Femur (tissue), 1 donor: ENCODE data around the gene PPP1R1C.
"Not testable (repeated sequence)": the region's sequence is repeated elsewhere in the genome, so short reads cannot be mapped to it uniquely, and the experiment has no call there.

ENCODE experiments used
- DNase-seq: peaks from one replicate; pipeline ENCODE4 v3.0.0-alpha.2; 2017

The PPP1R1C gene

DNA sequence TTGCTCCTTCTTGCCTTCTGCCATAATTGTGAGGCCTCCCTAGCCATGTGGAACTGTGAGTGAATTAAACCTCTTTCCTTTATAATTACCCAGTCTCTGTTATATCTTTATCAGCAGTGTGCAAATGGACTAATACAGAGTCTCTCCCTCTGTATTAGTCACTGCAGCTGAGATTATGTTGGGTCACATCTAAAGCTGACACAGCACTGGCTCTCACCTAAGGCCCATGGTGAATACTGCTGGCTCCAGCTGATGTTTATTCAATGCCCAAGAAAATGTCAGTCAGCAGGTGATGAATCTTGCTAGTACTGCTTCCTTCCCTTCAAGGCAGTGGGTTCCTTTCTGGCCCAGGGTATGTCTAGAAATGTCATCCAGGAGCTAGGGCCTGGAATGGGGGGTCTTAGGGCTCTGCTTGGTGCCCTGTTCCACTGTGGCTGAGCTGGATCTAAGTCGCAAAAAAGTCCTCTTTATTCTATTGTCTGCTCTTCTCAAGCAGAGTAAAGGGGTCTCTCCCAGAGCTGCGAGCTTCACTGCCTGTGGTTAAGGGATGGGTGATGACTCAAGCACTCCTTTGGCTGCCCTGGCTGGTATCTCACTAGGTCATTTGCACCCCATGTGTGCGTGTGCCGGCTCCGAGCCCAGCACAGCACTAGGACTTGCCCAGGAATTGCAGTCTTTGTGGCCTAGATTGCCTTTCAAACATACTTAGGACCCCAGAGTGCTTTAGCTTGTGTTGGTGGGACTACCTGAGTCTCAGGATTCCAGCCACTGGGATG is 29.9 kb downstream of the PPP1R1C start:
- DNase-seq, result no peak

DNA sequence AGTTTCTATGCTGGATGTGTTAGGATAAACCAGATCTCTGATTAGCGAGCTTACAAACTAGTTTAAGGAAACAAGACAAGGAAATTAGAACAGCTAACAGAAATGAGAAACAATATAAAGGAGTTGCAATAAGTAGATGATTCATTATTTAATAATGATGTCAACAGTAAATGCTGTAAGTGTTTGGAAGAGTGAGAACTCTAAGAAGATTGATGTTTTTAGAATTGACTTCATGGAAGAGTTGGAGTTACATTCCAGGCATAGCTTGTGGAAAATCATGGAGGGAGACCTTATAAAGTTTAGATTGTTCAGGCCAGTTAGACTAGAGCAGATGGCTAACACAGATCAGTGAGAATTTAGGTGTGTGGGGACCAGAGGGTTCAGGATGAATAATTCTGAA is 32.6 kb downstream of the PPP1R1C start:
- DNase-seq, result no peak

DNA sequence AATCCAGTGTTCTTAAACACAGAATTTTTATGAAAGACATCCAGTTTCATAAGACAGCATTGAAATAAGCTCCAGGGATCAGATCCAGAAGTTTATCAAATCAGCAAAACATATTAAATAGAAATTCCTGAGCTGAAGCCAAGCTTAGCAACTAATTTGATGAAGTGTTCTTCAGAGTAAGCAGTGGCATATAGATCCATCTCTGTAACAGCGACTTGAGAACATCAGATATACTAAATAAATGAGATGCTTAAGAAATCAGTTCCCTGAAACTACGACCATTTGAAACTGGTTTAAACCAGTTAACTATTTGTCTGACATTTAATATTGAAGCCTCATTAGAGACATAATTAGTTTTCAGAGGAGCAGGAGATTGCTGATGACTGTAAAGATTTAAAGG is 34.1 kb downstream of the PPP1R1C start:
- no peak for DNase-seq

DNA sequence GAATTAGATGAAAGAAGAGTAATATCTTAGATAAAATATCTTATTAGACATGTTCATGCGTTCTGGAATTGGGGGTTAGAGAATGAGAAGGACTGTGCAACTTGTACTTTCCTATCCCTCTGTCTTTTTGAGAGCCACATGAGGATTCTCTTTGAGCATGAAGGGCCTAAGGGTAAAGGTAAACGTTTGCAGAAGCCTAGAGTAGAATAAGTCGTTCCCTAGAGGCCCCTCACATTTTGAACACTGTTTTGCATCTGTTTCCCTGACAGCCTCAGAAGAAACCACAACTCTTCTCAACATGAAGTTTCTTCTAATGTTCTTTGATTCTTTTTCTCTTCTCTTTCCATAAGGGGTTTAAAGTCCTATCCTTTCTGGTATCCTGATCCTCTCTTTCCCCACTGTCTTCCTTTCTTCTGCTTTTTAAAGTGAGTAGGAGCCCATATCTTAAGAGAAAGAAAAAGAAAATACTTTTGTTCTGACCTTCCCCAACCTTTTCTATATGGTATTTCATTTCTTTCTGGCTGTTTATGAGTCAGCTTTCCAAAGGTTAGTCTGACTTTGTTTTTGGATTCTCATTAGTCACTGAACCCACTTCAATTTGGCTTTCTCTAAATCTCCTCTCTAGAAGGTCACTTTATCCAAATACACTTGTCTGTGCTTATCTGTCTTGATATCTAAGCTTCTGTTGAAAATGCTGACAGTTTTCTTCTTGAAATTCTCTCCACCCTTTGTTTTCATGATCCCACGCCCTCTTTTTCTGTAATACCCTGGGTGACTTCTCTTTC is 34.8 kb downstream of the PPP1R1C start:
- no peak for DNase-seq

GRCh38 chr2:182023235-182023634 is 37.6 kb downstream of the PPP1R1C start:
- DNase-seq, result no peak

- DNase-seq, result not testable (repeated sequence)
Measured at GRCh38 chr2:182030875-182031274, 45.2 kb downstream of the PPP1R1C start.

GRCh38 chr2:182031956-182032355 is 46.3 kb downstream of the PPP1R1C start:
- no peak for DNase-seq

DNA sequence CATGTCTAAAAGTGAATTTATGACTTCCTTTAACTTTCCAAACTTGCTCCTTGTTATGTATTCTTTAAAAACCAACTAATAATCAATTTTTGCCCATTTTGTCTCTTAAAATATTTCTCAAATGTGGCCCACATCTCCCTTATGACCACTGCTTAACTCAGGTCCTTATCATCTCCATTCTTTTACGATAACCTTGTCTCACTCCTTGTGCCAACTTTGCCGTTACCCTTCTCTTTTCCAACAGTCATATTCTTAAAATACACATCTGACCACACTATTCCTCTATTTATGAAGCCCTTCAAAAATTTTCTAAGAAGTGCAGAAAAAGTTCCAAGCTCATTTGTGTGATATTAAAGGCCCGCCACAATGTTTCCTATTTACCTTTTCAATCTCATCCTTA is 47.8 kb downstream of the PPP1R1C start:
- DNase-seq, result no peak

DNA sequence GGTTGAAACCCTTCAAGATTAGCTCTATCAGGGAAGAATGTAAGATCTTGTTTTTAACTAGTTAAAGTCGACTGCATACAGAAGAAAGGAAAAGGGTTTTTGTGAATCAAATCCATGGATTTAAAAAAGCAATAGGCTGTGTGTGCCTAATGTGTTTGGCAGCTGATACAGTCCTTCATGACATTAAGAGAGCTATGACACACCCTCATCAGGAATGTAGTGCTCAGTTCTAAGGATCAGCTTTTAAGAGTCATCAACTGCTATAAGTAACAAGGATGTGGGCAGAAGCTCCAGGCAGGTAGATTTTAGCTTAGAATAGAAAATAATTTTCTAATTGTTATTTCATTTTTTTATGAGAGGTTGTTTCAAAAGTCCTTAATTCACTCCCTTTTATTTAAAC is 52.9 kb downstream of the PPP1R1C start:
- no peak for DNase-seq

DNA sequence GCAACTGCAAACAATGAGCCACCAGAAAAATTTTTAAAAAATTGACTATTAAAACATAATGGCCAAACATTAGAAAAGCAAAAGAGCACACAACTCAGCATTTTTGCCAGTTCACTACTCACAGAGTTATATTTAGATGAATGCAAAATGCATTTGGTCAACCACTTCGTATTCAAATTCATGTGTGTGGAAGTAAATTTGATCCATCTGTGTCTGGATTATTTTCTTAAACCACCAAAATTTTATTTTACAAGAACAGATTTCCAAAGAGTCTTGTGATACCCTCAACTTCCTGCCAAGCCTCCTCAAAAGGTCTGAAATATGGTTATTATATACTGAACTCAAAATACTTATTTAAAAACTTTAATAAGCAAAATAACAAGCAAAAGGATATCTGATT is 57.4 kb downstream of the PPP1R1C start:
- no peak for DNase-seq

- DNase-seq, result no peak
Measured at GRCh38 chr2:182043861-182044260, 58.2 kb downstream of the PPP1R1C start.

DNA sequence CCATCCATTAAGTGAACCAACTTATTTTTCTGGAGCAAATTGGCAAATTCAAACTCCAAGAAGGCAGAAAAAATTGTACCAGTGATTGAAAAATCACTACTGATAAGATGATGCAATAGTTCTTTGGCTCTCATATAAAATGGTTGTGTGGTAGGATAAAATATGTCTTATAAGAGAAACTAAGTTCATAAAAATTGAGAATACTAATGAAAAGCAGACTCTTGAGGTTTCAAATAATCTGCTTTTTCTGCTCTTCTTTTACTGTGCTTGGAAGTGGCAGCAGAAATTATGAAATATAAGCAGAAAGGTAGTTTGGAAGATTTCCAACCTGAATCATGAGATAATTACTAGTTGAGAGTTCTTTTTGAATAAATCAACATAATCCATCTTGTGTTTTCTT is 61.9 kb downstream of the PPP1R1C start:
- no peak for DNase-seq

- DNase-seq, result no peak
Measured at GRCh38 chr2:182048088-182048487, 62.4 kb downstream of the PPP1R1C start.

DNA sequence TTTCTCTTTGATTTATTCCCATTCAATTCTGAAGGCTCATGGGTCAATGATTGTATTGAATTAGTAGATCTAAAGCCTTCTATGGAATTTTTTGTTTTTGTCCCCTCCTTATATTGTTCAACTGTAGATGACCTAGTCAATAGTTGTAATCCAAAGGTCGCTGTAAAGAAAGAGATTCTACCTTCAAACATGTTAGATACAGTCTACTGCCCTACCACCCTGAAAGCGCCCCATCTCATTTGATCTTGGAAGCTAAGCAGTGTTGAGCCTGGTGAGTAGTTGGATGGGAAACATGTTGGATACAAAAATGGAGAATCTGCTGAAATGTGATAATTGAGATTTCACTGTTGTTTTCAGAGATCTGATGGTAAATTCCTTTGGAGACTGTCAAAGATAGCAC is 63.0 kb downstream of the PPP1R1C start:
- DNase-seq, result no peak

DNA sequence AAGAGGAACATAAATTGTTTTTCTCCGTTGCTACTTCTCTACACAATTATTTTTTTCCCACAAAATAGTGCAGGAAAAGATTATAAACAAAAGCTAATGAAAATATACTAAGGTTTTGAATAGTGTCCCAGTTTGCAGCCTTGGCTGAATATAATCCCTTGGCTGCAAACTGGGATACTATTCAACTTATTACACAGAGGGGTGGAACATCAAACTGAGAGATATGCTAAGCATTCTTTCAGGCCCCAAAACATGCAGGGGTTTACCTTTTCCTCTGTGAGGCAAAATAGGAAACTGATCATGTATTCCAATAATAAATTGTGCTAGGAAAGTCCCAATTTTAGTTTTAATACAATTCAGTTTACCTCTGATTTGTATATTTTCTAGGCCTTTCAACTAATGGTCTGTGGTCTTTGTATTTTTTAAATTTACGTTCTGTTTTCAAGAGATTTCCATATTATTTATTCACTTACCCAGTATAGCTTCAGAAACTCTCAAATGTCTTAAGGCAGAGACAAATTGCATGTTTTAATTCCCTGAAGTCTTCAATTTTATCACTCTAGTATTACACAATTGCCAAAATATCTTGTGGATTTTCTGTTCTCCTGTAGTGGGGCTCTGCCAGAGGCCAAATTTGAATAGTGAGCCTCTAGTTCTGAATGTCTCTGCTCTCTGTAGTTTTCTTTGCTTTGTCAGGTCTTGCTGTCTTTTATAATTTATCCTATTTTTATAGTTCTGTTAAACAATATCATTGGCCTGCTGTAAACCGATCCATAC is 63.9 kb downstream of the PPP1R1C start:
- no peak for DNase-seq

DNA sequence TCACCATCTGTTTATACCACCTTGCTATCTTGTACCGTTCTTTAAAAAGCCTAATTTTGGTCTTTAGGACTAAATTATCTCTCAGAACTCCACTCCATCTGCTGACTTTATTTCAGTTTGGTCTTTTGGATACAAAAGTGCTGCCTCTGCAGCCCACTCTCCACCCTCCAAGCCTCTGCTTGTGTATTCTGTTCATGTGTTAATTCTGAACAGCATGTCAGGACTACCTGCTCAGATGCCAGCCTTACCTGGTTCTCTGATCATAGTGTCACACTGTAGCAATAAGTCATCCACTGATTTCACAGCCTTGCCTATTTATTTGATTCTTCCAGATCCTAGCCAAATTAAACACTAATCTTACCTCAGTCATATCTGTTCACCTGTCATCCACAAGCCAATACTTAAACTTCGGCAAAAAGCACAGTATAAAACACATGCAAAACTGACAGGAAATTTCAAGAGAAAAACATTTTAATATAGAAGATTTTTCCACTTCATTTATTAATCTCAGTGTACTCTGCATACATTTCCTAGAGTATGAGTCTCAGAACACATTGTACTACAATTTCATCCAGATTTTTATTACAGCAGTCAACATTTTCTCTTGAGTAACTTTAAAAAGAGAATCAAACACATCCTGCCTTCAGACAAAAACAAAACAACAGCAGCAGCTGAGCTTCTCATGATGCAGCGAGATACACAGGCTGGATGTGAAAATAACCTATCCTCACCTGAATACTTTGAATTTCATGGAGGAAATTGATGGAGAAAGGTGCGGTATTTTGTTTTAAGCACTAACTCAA is 64.9 kb downstream of the PPP1R1C start:
- no peak for DNase-seq

DNA sequence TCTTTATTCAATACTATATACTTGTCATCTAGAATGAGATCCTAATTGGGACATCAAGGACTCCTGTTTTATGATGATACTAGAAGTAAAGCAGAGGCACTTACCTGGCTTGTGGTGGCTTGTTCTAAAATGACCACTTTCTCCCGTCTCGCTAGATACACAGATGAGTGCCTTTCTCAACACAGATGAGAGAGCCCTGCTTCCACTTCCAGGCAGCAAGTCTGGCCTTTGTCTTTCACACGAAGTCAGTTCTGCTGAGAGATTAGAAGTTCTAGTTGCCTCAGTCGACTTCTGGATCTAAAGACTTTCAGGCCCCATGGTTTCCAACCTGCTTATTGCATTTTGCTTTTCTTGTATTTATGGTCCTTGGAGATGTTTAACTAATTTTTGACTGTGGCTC is 70.3 kb downstream of the PPP1R1C start:
- no peak for DNase-seq

GRCh38 chr2:182057002-182057401 is 71.3 kb downstream of the PPP1R1C start:
- DNase-seq, result no peak

DNA sequence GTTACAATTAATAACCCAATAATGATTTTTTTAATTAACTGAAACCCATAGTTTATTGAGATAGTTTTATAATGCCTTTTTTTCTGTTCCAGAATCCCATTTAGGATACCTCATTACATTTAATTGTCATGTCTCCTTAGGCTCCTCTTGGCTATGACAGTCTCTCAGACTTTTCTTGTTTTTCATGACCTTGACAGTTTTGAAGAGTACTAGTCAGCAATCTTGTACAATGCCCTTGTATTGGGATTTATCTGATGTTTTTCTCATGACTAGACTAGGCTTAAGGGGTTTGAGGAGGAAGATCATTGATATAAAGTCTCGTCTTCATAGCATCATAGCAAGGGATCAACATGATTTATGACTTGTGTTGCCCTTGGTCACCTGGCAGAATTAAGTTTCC is 72.4 kb downstream of the PPP1R1C start:
- no peak for DNase-seq

DNA sequence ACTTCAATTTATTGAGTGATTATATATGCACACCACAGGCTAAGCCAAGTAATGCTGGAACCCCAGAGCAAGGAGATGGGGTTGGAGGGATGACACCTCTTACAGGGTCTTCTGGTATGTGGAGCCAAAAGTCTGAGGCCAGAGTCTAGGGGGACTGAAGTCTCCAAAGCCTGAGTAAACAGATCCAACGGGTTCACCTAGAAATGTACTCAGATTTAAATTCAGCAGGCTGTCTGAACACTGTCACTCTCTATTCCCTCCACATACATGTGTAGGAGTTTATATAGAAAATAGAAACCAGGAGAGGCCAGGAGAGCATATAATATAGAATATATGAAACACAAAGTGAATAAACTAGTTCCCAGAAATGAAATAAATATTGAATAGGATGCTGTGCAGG is 76.1 kb downstream of the PPP1R1C start:
- DNase-seq, result no peak

- DNase-seq, result no peak
Measured at GRCh38 chr2:182062329-182062972, 76.8 kb downstream of the PPP1R1C start.
